Panc1 (cell line): Measurements from ENCODE around the gene ACKR2. TPM values are rescaled to one million over a fixed set of nuclear protein-coding genes. Genes with fewer than 3 reads are reported as not detected.

Experiments
- ATAC-seq: fragments of 200-7000 bp; cut with Tn5 transposase; 2 replicates; pipeline ENCODE4 v1.9.1; 2020; ENCODE audit warnings: mild to moderate bottlenecking, moderate library complexity
- BruUV-seq: library from RNA; stranded (reverse); fragments of 400-500 nt; replicated peaks from 2 replicates; lab custom pipeline; 2021; lab: Mats Ljungman, UMichigan
- CTCF ChIA-PET: fragments of 300-600 bp; sonication (Branson Sonifier 250); formaldehyde crosslinking; loops from one replicate; lab custom pipeline; 2022; ENCODE audit warnings: antibody characterized with exemption; lab: Charles Lee
- POLR2A ChIA-PET: fragments of 300-600 bp; sonication (Branson Sonifier 250); formaldehyde crosslinking; loops from one replicate; lab custom pipeline; 2022; ENCODE audit warnings: antibody characterized with exemption; lab: Charles Lee
- DNase-seq: peaks from one replicate; pipeline ENCODE4 v3.0.0-alpha.2; 2010; ENCODE audit warnings: low read depth, low spot score
- H3K27ac ChIP-seq: 2 replicates; pipeline ENCODE4 v1.5.1; 2011; ENCODE audit warnings: mild to moderate bottlenecking, low read length, inconsistent platforms
- H3K27me3 ChIP-seq: fragments of 200-500 bp; sonication (Bioruptor generic); 2 replicates; pipeline ENCODE4 v1.6.0; 2014; ENCODE audit warnings: low read length, inconsistent platforms; ENCODE audit not compliant: control insufficient read depth, insufficient read depth
- H3K36me3 ChIP-seq: fragments of 200-500 bp; sonication (Bioruptor generic); 2 replicates; pipeline ENCODE4 v1.5.1; 2014; ENCODE audit warnings: inconsistent platforms, mild to moderate bottlenecking, low read length, moderate library complexity; ENCODE audit not compliant: control insufficient read depth, insufficient read depth
- H3K4me1 ChIP-seq: 2 replicates; pipeline ENCODE4 v1.5.1; 2011; ENCODE audit warnings: inconsistent platforms, mild to moderate bottlenecking, low read length, moderate library complexity; ENCODE audit not compliant: control insufficient read depth, insufficient read depth
- H3K4me3 ChIP-seq, 2 experiments: 2 replicates each; pipeline ENCODE4 v1.5.1; 2011 to 2012; ENCODE audit warnings: low read depth in 2 of 2, low read length in 2 of 2, mild to moderate bottlenecking in 2 of 2, inconsistent platforms in 1 of 2, moderate library complexity in 1 of 2
- H3K9me3 ChIP-seq: fragments of 200-500 bp; sonication (Bioruptor generic); 2 replicates; pipeline ENCODE4 v1.5.1; 2014; ENCODE audit warnings: low read depth, mild to moderate bottlenecking, inconsistent platforms, low read length, moderate library complexity; ENCODE audit not compliant: control insufficient read depth, insufficient read depth
- POLR2AphosphoS5 ChIP-seq: IDR thresholded peaks from 2 replicates; pipeline ENCODE4 v1.6.1; 2012; ENCODE audit warnings: mild to moderate bottlenecking, low read depth, low read length, moderate library complexity
- SIN3A ChIP-seq: IDR thresholded peaks from 2 replicates; pipeline ENCODE4 v1.6.1; 2012; ENCODE audit warnings: low read depth, mild to moderate bottlenecking, low read length, moderate library complexity, borderline replicate concordance; ENCODE audit not compliant: insufficient read depth
- TCF7L2 ChIP-seq: IDR thresholded peaks from 2 replicates; pipeline ENCODE4 v1.6.1; 2011; ENCODE audit warnings: mild to moderate bottlenecking, low read depth, low read length, inconsistent platforms
- in situ Hi-C: cut with HindIII; loops from 2 replicates; pipeline ENCODE4 v1.10.0; 2016; ENCODE audit warnings: low sequenced_read_pairs, low pct_unique_long_range_greater_than_20kb
- intact Hi-C: fragments of 100-400 bp; cut with micrococcal nuclease; formaldehyde crosslinking; loops from one replicate; pipeline ENCODE4 v1.10.0; 2022; ENCODE audit not compliant: unreplicated experiment
- total RNA-seq: library from RNA; stranded (reverse); gene quantifications from one replicate; pipeline ENCODE4 v1.2.1, GENCODE V29; 2021; ENCODE audit not compliant: unreplicated experiment
- TF ChIP-seq, protein P1 (sequence below): fragments of 450-650 bp; IDR thresholded peaks from 2 replicates; pipeline ENCODE4 v1.5.1; 2017; ENCODE audit warnings: mild to moderate bottlenecking
- TF ChIP-seq, protein P2 (sequence below), 2 experiments: IDR thresholded peaks; 2 replicates each; pipeline ENCODE4 v1.6.1; 2011 to 2012; ENCODE audit warnings: low read depth in 2 of 2, control low read depth in 1 of 2, low read length in 1 of 2, mild to moderate bottlenecking in 1 of 2, moderate library complexity in 1 of 2; ENCODE audit not compliant: insufficient read depth in 1 of 2

Gene ACKR2
- total RNA-seq, 1 experiment from 2014 or later = not detected

DNA sequence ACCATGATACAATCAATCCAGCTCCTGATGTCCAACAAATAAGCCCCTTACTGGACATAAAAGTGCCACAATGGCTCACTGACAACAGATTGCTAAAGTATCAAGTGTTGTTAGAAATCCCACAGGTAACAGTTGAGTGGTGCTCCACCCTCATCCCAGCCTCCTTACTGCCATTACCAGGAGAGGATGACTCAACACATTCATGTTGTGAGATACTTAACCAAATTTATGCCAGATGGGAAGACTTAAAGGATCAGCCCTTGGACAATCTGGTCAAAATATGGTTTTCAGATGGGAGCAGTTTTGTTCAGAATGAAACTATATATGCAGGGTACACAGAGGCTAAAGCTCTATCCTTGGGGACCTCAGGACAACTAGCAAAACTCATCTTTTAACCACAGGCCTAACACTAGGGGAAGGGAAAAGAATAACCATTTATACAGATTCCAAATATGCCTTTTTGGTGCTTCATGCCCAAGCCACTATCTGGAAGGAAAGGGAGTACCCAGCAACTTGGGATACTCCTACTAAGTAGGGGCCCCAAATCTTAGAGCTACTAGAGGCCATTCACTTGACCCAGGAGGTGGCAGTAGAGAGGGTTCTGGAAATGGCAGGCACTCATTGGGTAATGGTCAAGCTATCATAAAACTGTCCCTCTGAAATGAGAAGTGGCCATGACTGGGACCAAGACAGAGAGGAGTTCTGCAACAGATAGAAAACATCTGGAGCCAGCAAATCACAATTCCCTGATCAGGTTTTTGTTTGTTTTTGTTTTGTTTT lies 89.8 kb downstream of the ACKR2 start:
- BruUV-seq = no TSS peak
- TF ChIP-seq TCF7L2 (no peak), SIN3A (no peak), POLR2AphosphoS5 (no peak)
- TF ChIP-seq, protein P1, sequence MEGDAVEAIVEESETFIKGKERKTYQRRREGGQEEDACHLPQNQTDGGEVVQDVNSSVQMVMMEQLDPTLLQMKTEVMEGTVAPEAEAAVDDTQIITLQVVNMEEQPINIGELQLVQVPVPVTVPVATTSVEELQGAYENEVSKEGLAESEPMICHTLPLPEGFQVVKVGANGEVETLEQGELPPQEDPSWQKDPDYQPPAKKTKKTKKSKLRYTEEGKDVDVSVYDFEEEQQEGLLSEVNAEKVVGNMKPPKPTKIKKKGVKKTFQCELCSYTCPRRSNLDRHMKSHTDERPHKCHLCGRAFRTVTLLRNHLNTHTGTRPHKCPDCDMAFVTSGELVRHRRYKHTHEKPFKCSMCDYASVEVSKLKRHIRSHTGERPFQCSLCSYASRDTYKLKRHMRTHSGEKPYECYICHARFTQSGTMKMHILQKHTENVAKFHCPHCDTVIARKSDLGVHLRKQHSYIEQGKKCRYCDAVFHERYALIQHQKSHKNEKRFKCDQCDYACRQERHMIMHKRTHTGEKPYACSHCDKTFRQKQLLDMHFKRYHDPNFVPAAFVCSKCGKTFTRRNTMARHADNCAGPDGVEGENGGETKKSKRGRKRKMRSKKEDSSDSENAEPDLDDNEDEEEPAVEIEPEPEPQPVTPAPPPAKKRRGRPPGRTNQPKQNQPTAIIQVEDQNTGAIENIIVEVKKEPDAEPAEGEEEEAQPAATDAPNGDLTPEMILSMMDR = no peak
- TF ChIP-seq, protein P2, sequence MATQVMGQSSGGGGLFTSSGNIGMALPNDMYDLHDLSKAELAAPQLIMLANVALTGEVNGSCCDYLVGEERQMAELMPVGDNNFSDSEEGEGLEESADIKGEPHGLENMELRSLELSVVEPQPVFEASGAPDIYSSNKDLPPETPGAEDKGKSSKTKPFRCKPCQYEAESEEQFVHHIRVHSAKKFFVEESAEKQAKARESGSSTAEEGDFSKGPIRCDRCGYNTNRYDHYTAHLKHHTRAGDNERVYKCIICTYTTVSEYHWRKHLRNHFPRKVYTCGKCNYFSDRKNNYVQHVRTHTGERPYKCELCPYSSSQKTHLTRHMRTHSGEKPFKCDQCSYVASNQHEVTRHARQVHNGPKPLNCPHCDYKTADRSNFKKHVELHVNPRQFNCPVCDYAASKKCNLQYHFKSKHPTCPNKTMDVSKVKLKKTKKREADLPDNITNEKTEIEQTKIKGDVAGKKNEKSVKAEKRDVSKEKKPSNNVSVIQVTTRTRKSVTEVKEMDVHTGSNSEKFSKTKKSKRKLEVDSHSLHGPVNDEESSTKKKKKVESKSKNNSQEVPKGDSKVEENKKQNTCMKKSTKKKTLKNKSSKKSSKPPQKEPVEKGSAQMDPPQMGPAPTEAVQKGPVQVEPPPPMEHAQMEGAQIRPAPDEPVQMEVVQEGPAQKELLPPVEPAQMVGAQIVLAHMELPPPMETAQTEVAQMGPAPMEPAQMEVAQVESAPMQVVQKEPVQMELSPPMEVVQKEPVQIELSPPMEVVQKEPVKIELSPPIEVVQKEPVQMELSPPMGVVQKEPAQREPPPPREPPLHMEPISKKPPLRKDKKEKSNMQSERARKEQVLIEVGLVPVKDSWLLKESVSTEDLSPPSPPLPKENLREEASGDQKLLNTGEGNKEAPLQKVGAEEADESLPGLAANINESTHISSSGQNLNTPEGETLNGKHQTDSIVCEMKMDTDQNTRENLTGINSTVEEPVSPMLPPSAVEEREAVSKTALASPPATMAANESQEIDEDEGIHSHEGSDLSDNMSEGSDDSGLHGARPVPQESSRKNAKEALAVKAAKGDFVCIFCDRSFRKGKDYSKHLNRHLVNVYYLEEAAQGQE (IDR thresholded peaks at IDR 0.05; ENCODE audit: insufficient read depth in 1 of 2, low read depth in 2 of 2, low read length in 1 of 2) = no peak
- no peaks in the 10 kb centered on the region for H3K36me3 ChIP-seq
- DNase-seq (no peak), ATAC-seq (no peak)
- H3K27me3 ChIP-seq = no peaks in the 10 kb centered on the region
- intact Hi-C loops (no loop called here), in situ Hi-C loops (no loop called here)
- H3K27ac ChIP-seq = no peak overlapping the region
- H3K4me3 ChIP-seq = no peak overlapping the region
- H3K4me1 ChIP-seq = no peaks in the 10 kb centered on the region
- H3K9me3 ChIP-seq = no peaks in the 10 kb centered on the region
- ChIA-PET CTCF (no interaction called here), POLR2A (no interaction called here)

DNA sequence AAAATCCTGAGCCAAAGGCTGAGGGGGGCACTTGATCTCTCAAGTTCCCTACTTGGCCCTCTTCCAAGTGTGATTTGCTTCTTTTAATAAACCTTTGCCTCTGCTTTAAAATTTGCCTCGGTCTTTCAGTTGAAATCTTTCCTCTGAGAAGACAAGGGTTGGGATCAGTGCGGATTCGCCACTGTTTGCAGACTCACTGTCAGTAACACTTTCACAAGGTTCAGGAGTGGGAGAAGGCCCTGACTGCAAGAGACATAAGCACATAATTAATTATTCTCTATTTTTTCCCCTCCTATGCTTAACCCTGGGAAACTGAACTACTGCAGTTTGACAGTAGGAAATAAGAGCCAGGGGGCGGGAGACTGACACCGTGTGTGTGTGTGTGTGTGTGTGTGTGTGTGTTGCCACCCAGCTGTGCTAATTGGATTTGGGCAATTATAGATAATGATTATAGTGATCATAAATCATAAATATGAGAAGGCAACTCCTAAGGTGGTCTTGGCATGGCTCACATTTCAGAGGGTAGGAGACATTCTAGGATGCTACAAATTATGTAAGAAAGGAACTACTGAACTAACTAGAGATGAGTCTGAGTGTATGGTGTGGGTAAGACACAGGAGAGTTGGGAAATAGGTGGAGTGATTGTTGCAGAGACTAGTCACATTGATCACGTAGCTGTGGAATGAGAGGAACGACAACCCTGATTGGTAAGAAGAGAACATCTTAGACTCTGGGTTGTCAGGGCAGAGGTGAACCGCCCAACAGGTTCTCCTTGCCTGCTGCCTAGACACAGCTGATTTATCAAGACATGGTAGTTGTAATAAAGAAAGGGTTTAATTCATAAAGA lies 91.2 kb downstream of the ACKR2 start:
- Histone ChIP-seq H3K27me3 (peaks cover 2% of the 10 kb centered on the region), H3K4me3 (no peak overlapping the region), H3K9me3 (no peaks in the 10 kb centered on the region), H3K4me1 (no peaks in the 10 kb centered on the region), H3K36me3 (no peaks in the 10 kb centered on the region), H3K27ac (no peak overlapping the region)
- DNase-seq = no peak
- in situ Hi-C loops (no loop called here), intact Hi-C loops (no loop called here)
- POLR2A ChIA-PET = no interaction called here
- CTCF ChIA-PET = no interaction called here
- TF ChIP-seq, protein P1 = no peak
- TF ChIP-seq POLR2AphosphoS5 (no peak), SIN3A (no peak), TCF7L2 (no peak)
- TF ChIP-seq, protein P2 (IDR thresholded peaks at IDR 0.05; ENCODE audit: insufficient read depth in 1 of 2, low read depth in 2 of 2, low read length in 1 of 2) = no peak
- ATAC-seq = no peak
- no TSS peak for BruUV-seq
